CD4-positive, alpha-beta T cell treated with Interleukin-15 for 4 hours (primary cell): ENCODE results near the gene CDH22.

Experiments
- DNase-seq: peaks from one replicate; pipeline ENCODE4 v3.0.0-alpha.2; 2020; ENCODE audit warnings: low spot score

Gene CDH22

GRCh38 chr20:46214824-46215488 lies 93.3 kb downstream of the CDH22 start:
- no peak for DNase-seq

GRCh38 chr20:46213946-46214823 lies 94.1 kb downstream of the CDH22 start:
- no peak for DNase-seq

GRCh38 chr20:46212876-46213275 lies 95.4 kb downstream of the CDH22 start:
- no peak for DNase-seq

GRCh38 chr20:46212252-46212651 lies 96.0 kb downstream of the CDH22 start:
- DNase-seq: no peak

GRCh38 chr20:46211331-46211722 lies 97.0 kb downstream of the CDH22 start:
- DNase-seq: no peak

- no peak for DNase-seq
Observed at GRCh38 chr20:46210672-46211330, 97.5 kb downstream of the CDH22 start.

GRCh38 chr20:46209930-46210671 lies 98.2 kb downstream of the CDH22 start:
- DNase-seq: no peak

- no peak for DNase-seq
Observed at GRCh38 chr20:46207793-46208192, 100.5 kb downstream of the CDH22 start.

- DNase-seq: no peak
Observed at GRCh38 chr20:46206992-46207549, 101.2 kb downstream of the CDH22 start.

GRCh38 chr20:46206025-46206424 lies 102.3 kb downstream of the CDH22 start:
- peak; percentile 7 for DNase-seq

- DNase-seq: no peak
Observed at GRCh38 chr20:46205349-46205748, 102.9 kb downstream of the CDH22 start.

GRCh38 chr20:46204594-46205186 lies 103.6 kb downstream of the CDH22 start:
- DNase-seq: peak; percentile 3

GRCh38 chr20:46203510-46203837 lies 104.8 kb downstream of the CDH22 start:
- DNase-seq: no peak

GRCh38 chr20:46202766-46203509 lies 105.4 kb downstream of the CDH22 start:
- no peak for DNase-seq

GRCh38 chr20:46200582-46201570 lies 107.4 kb downstream of the CDH22 start:
- DNase-seq: no peak

- no peak for DNase-seq
Observed at GRCh38 chr20:46199198-46199597, 109.1 kb downstream of the CDH22 start.

- no peak for DNase-seq
Observed at GRCh38 chr20:46196990-46197389, 111.3 kb downstream of the CDH22 start.

GRCh38 chr20:46195264-46196036 lies 112.8 kb downstream of the CDH22 start:
- no peak for DNase-seq

- no peak for DNase-seq
Observed at GRCh38 chr20:46194409-46194808, 113.9 kb downstream of the CDH22 start.
